A549 (cell line): Measurements from ENCODE around the gene DACH1. TPM values are rescaled to one million over a fixed set of nuclear protein-coding genes. Genes with fewer than 3 reads are reported as not detected.
A peak's percentile ranks its signal among the peaks of the same experiment; 100 is the strongest.

Source experiments
- ATAC-seq, 2 experiments: fragments of 200-7000 bp in 1 of 2; fragments of >200 bp in 1 of 2; cut with Nextera tagmentation in 1 of 2; cut with Tn5 transposase in 1 of 2; 3 replicates each; pipeline versions ENCODE4 v1.8.0 to v1.9.1; 2018 to 2020; ENCODE audit warnings: mild to moderate bottlenecking in 1 of 2, moderate library complexity in 1 of 2
- CTCF ChIA-PET: fragments of 300-600 bp; sonication (Branson Sonifier 250); formaldehyde crosslinking; extraction: SDS; loops from one replicate; lab custom pipeline; 2021; ENCODE audit warnings: antibody characterized with exemption, inconsistent platforms; lab: Yijun Ruan, JAX
- POLR2A ChIA-PET: fragments of 350-600 bp; formaldehyde crosslinking; extraction: SDS; loops from one replicate; lab custom pipeline; 2021; ENCODE audit warnings: antibody characterized with exemption, inconsistent platforms; lab: Yijun Ruan, JAX
- DNase-seq, 2 experiments: peaks; one replicate each; pipeline versions ENCODE4 v3.0.0 to v3.0.0-alpha.2; 2011 to 2016; ENCODE audit warnings: low read depth in 1 of 2, low spot score in 1 of 2
- FAIRE-seq: peaks from 2 replicates; lab custom pipeline; 2011; peaks lifted over from hg19 to GRCh38; lab: Jason Lieb, UNC
- H3K27ac ChIP-seq, 2 experiments: fragments of >200 bp; sonication (Bioruptor Twin); formaldehyde crosslinking; 3 replicates each; pipeline ENCODE4 v1.5.1; 2016 to 2017
- H3K4me1 ChIP-seq: fragments of >200 bp; sonication (Bioruptor Twin); formaldehyde crosslinking; 3 replicates; pipeline ENCODE4 v1.6.1; 2016
- H3K4me2 ChIP-seq: fragments of >200 bp; sonication (Bioruptor Twin); formaldehyde crosslinking; 3 replicates; pipeline ENCODE4 v1.6.1; 2016
- H3K4me3 ChIP-seq: fragments of >200 bp; sonication (Bioruptor Twin); formaldehyde crosslinking; 3 replicates; pipeline ENCODE4 v1.5.1; 2016
- H3K9me3 ChIP-seq: fragments of >200 bp; sonication (Bioruptor Twin); formaldehyde crosslinking; 3 replicates; pipeline ENCODE4 v1.6.1; 2016
- CHD2 ChIP-seq: fragments of 150-350 bp; IDR thresholded peaks from 2 replicates; pipeline ENCODE4 v1.6.1; 2014; ENCODE audit warnings: low read length; ENCODE audit not compliant: partially characterized antibody
- CHD4 ChIP-seq: fragments of 200-600 bp; sonication (generic); IDR thresholded peaks from 2 replicates; pipeline ENCODE4 v1.6.1; 2016; ENCODE audit warnings: antibody characterized with exemption, mild to moderate bottlenecking, borderline replicate concordance
- E2F6 ChIP-seq: IDR thresholded peaks from 2 replicates; pipeline ENCODE4 v1.6.1; 2012; ENCODE audit warnings: low read depth, borderline replicate concordance
- ELK1 ChIP-seq: fragments of 150-350 bp; IDR thresholded peaks from 2 replicates; pipeline ENCODE4 v1.6.1; 2014; ENCODE audit warnings: low read depth, mild to moderate bottlenecking, low read length
- EP300 ChIP-seq, 2 experiments: fragments of >200 bp; sonication (Bioruptor Twin); formaldehyde crosslinking; IDR thresholded peaks; 2 replicates in 1 of 2; 3 replicates in 1 of 2; pipeline ENCODE4 v1.6.1; 2016 to 2017
- ESRRA ChIP-seq: fragments of 150-350 bp; IDR thresholded peaks from 2 replicates; pipeline ENCODE4 v1.6.1; 2014; ENCODE audit warnings: mild to moderate bottlenecking, low read length, borderline replicate concordance
- FOSL2 ChIP-seq, 2 experiments: fragments of 450-650 bp in 1 of 2; fragments of >200 bp in 1 of 2; sonication (Bioruptor Twin) in 1 of 2; formaldehyde crosslinking; IDR thresholded peaks; 2 replicates each; pipeline versions ENCODE4 v1.5.0 to v1.6.1; 2016 to 2020; ENCODE audit warnings: mild to moderate bottlenecking in 1 of 2, moderate library complexity in 1 of 2
- FOXS1 ChIP-seq: fragments of 250-450 bp; sonication (Bioruptor Pico); IDR thresholded peaks from 2 replicates; pipeline ENCODE4 v1.5.0; 2020; ENCODE audit warnings: mild to moderate bottlenecking, moderate library complexity
- HDAC2 ChIP-seq: fragments of 200-600 bp; sonication (generic); IDR thresholded peaks from 2 replicates; pipeline ENCODE4 v1.6.1; 2016
- HEYL ChIP-seq: fragments of 250-450 bp; sonication (Bioruptor Pico); IDR thresholded peaks from 2 replicates; pipeline ENCODE4 v1.8.0; 2021; ENCODE audit warnings: mild to moderate bottlenecking, moderate library complexity
- HMGXB4 ChIP-seq: fragments of 250-450 bp; sonication (Bioruptor Pico); IDR thresholded peaks from 2 replicates; pipeline ENCODE4 v1.5.0; 2021; ENCODE audit warnings: mild to moderate bottlenecking, moderate library complexity, borderline replicate concordance
- HOXB5 ChIP-seq: fragments of 250-450 bp; sonication (Bioruptor Pico); IDR thresholded peaks from 2 replicates; pipeline ENCODE4 v1.5.0; 2020; ENCODE audit warnings: mild to moderate bottlenecking, moderate library complexity
- KDM5A ChIP-seq: fragments of 200-600 bp; sonication (generic); IDR thresholded peaks from 2 replicates; pipeline ENCODE4 v1.6.1; 2016; ENCODE audit warnings: antibody characterized with exemption, mild to moderate bottlenecking
- MAFK ChIP-seq: fragments of 450-650 bp; IDR thresholded peaks from 2 replicates; pipeline ENCODE4 v1.6.1; 2014; ENCODE audit not compliant: partially characterized antibody
- MAZ ChIP-seq: fragments of 150-350 bp; IDR thresholded peaks from 2 replicates; pipeline ENCODE4 v1.6.1; 2014; ENCODE audit warnings: antibody characterized with exemption, low read depth, low read length, borderline replicate concordance
- NFE2L2 ChIP-seq: fragments of 150-350 bp; conservative IDR thresholded peaks from 2 replicates; pipeline ENCODE4 v1.6.1; 2014; ENCODE audit warnings: low read length
- NPAS2 ChIP-seq: fragments of 250-450 bp; sonication (Bioruptor Pico); IDR thresholded peaks from 2 replicates; pipeline ENCODE4 v1.8.0; 2022; ENCODE audit warnings: mild to moderate bottlenecking, moderate library complexity, borderline replicate concordance
- NR3C1 ChIP-seq: fragments of >200 bp; sonication (Bioruptor Twin); formaldehyde crosslinking; IDR thresholded peaks from 3 replicates; pipeline ENCODE4 v1.6.1; 2017
- POLR2AphosphoS2 ChIP-seq: conservative IDR thresholded peaks from 2 replicates; pipeline ENCODE4 v1.6.1; 2012; ENCODE audit warnings: low read length, improper control_type of control experiment, inconsistent platforms
- SMC3 ChIP-seq: fragments of >200 bp; sonication (Bioruptor Twin); formaldehyde crosslinking; IDR thresholded peaks from 3 replicates; pipeline ENCODE4 v1.6.1; 2018; ENCODE audit warnings: inconsistent platforms
- TFCP2L1 ChIP-seq: fragments of 250-450 bp; sonication (Bioruptor Pico); IDR thresholded peaks from 2 replicates; pipeline ENCODE4 v1.5.0; 2021; ENCODE audit warnings: mild to moderate bottlenecking
- TP53 ChIP-seq: fragments of 250-450 bp; sonication (Bioruptor Pico); IDR thresholded peaks from 2 replicates; pipeline ENCODE4 v1.5.0; 2021; ENCODE audit warnings: mild to moderate bottlenecking, moderate library complexity
- ZNF302 ChIP-seq: fragments of 250-450 bp; sonication (Bioruptor Pico); IDR thresholded peaks from 2 replicates; pipeline ENCODE4 v1.9.0; 2021; ENCODE audit warnings: inconsistent platforms, mild to moderate bottlenecking, moderate library complexity
- ZSCAN20 ChIP-seq: fragments of 250-450 bp; sonication (Bioruptor Pico); IDR thresholded peaks from 2 replicates; pipeline ENCODE4 v1.8.0; 2022; ENCODE audit warnings: mild to moderate bottlenecking, moderate library complexity
- WGBS: methylation state at CpG from one replicate; pipeline ENCODE4 v1.1.6; 2017; ENCODE audit errors: missing lambda C conversion rate; 5-methylcytosine and 5-hydroxymethylcytosine counted together
- polyA plus RNA-seq, 4 experiments: library from polyadenylated mRNA; depleted of rRNA in 3 of 4; stranded (reverse); fragments of >200 nt; fragmentation: RNase III in 1 of 4; extraction: RNeasy Plus Mini Kit Qiagen cat#74134 plus additional on column Dnase treatment in 1 of 4; gene quantifications; 2 replicates in 3 of 4; 3 replicates in 1 of 4; pipeline ENCODE4 v1.2.3, GENCODE V29; 2011 to 2017

The DACH1 gene
- polyA plus RNA-seq, 2 of the 4 experiments (the other 2 are of a cell fraction): not detected

DNA sequence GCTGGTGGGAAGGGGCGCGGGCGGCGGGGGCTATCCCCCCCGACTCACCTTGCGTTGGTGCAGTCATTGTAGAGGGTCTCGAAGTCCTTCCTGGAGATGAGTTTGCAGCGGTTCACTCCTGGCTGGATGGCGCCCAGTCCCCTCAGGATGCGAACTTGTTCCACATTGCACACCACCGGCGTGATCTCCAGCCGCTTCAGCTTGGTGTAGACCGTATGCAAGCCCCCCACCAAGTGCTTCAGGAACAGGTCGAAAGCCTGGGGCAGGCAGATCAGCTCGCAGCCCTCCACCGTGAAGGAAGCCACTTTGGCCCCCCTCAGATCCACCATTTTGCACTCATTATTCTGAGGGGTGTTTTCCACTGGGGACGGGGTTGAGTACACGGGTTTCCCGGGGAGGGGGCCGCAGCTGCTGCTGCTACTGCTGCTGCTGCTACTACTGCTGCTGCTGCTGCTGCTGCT is 1.1 kb downstream of the DACH1 start:
- Histone ChIP-seq H3K27ac (no peak overlapping the region), H3K4me1 (peaks cover 11% of the 10 kb centered on the region; the same call in 1 of the 3 replicates), H3K4me2 (peak overlapping the region; percentile 90), H3K4me3 (peak overlapping the region; percentile 39; the same call in 2 of the 3 replicates), H3K9me3 (no peaks in the 10 kb centered on the region)
- peak in 1 of 2 experiments; percentile 33; a peak in 2 of 6 replicates for ATAC-seq
- no peak for FAIRE-seq
- no peak for DNase-seq
- TF ChIP-seq E2F6: no peak
- no peak for TF ChIP-seq FOSL2 (IDR thresholded peaks at IDR 0.05)
- TF ChIP-seq FOSL2 (CRISPR knock-in tag; IDR thresholded peaks at IDR 0.05): no peak
- no peak for TF ChIP-seq NR3C1
- TF ChIP-seq MAZ: no peak
- TF ChIP-seq ESRRA: no peak
- no peak for TF ChIP-seq CHD2
- no peak for TF ChIP-seq MAFK
- TF ChIP-seq CHD4: no peak
- no peak for TF ChIP-seq TP53 (CRISPR knock-in tag)
- CTCF ChIA-PET: no interaction called here
- POLR2A ChIA-PET: no interaction called here
- no CpG with 5 or more reads among the region's 21 CpGs for WGBS

DNA sequence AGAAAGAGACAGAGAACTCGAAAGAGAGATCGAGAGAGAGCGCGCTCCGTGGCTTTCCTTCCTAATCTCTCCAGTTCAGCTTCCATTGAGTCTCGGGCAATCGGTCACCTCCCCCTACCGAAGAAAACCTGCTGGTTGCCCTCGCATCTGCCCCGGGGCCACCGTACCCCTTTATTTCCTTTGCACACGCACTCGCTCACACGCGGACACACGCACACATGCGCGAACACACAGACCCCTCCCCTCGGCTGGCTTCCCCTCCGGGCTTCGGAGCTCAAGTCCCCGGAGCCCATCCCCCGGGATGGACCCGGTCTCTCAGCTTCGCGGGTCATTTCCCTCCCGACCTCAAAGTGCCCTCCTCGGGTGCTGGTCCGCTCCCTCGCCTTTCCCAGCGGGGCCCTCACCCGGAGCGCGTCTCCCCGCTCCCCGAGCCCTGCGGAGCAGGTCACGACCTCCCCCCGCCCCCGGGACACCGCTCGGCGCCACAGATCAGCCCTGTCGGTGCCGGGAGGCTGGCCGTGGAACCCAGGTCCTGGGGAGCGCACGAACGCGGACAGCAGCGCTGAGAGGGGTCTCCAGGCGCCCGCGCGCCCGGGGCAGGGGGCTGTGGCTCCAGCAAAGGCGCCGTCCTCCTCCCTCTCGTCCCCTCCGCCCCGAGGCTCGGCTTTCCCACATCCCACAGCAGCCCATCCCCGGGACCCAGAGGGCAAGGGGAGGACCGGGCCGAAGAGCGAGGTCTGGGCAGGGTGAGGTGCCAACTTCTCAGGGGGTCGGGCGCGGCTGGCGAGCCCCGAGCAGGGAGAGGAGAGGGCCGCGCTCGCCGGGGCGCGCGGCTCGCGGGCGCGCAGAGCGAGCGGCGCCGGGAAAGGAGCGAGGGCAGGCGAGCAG is 1.8 kb downstream of the DACH1 start:
- 2% methylated on average over 22 of the region's 88 CpGs for WGBS
- Histone ChIP-seq H3K4me1 (peaks cover 11% of the 10 kb centered on the region; the same call in 1 of the 3 replicates), H3K9me3 (no peaks in the 10 kb centered on the region), H3K27ac (no peak overlapping the region), H3K4me3 (peak overlapping the region; percentile 39; the same call in 2 of the 3 replicates), H3K4me2 (peak overlapping the region; percentile 90)
- ChIA-PET POLR2A (no interaction called here), CTCF (no interaction called here)
- ATAC-seq (peak in 1 of 2 experiments; percentile 53; a peak in 3 of 6 replicates), FAIRE-seq (no peak), DNase-seq (no peak)
- TF ChIP-seq HOXB5 (CRISPR knock-in tag) (no peak), FOXS1 (CRISPR knock-in tag) (no peak), CHD2 (no peak), NPAS2 (CRISPR knock-in tag) (no peak), HEYL (no peak), ELK1 (no peak), SMC3 (no peak), POLR2AphosphoS2 (no peak), KDM5A (no peak), HMGXB4 (CRISPR knock-in tag) (no peak), ESRRA (no peak), ZSCAN20 (CRISPR knock-in tag) (no peak), HDAC2 (no peak), EP300 (IDR thresholded peaks at IDR 0.05) (no peak), TP53 (CRISPR knock-in tag) (no peak), ZNF302 (no peak), TFCP2L1 (CRISPR knock-in tag) (no peak), NFE2L2 (no peak)
